T-helper 1 cell treated with Interleukin-12 subunit alpha and Interleukin-12 subunit beta and Interleukin-4 antibody, amounts not matched to agents 30 ng/mL and 1 ng/mL, for 36 hours (primary cell): ENCODE data around the gene KXD1. TPM values are rescaled to one million over a fixed set of nuclear protein-coding genes. Genes with fewer than 3 reads are reported as not detected.

Experiments
- intact Hi-C: fragments of 100-400 bp; cut with micrococcal nuclease; formaldehyde crosslinking; loops from one replicate; pipeline ENCODE4 v1.15.1; 2024
- total RNA-seq: library from RNA; stranded (reverse); gene quantifications from 2 replicates; pipeline ENCODE4 v1.2.3, GENCODE V29; 2022

Gene KXD1, protein sequence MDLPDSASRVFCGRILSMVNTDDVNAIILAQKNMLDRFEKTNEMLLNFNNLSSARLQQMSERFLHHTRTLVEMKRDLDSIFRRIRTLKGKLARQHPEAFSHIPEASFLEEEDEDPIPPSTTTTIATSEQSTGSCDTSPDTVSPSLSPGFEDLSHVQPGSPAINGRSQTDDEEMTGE
- 100.0 and 102 TPM in 2 replicates for total RNA-seq

- intact Hi-C loops: loop anchor here (1.0 kb wide), 6 partner anchors 13 to 362 kb away; partner anchors contain the start of genes COPE, DDX49, ELL and REX1BD
Measured at GRCh38 chr19:18557411-18558201, at the start of gene KXD1. Gene KXD1 (plus strand): TSS chr19:18557870. CDS start chr19:18562057, 4,187 bp downstream.

- intact Hi-C loops: no loop called here
Measured at GRCh38 chr19:18508585-18508984, 49.1 kb upstream of the KXD1 start.

- intact Hi-C loops: no loop called here
Measured at GRCh38 chr19:18510216-18510615, 47.5 kb upstream of the KXD1 start.

GRCh38 chr19:18513868-18514267, 43.8 kb upstream of the KXD1 start:
- intact Hi-C loops: no loop called here

DNA sequence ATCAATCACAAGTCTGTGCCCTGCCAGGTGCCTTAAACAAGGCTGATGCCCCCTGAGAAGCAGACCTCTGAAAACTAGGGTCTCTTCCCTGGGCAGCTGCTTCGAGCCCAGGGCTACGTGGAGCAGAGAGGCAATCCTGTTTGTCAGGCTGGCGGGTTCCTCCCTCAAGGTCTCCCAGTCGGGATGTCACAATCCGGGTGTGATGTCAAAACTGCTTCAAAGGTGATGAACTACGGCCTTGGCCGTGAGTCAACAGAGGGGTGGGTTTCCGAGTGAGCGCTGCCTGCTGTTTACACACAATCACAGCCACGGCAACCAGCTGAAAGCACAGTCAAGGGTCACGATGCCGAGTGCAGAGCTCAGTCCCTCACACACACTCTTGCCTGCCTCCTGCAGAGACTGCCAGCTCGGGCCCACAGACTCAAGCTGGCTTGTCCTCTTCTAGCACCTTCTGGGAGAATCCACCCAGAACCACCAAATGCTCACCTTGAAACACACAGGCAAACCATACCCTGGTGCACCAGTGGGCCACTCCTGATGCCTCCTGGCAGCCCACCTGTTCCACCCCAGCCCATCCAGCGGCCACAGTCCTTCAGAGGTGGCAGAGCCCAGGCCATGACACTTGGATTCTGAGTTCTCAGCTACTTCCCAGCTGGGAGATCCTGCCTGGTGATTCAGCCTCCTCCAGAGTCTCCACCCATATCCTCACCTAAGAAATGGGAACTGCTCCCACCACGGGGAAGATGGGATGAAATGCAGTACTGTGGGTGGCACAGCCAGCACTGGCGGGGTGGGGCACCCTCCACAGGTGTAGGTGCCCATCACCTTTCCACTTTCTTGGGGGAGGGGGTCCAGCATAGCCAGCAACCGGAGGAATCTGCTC, 42.6 kb upstream of the KXD1 start:
- intact Hi-C loops: no loop called here

- intact Hi-C loops: no loop called here
Measured at GRCh38 chr19:18515959-18516358, 41.7 kb upstream of the KXD1 start.

DNA sequence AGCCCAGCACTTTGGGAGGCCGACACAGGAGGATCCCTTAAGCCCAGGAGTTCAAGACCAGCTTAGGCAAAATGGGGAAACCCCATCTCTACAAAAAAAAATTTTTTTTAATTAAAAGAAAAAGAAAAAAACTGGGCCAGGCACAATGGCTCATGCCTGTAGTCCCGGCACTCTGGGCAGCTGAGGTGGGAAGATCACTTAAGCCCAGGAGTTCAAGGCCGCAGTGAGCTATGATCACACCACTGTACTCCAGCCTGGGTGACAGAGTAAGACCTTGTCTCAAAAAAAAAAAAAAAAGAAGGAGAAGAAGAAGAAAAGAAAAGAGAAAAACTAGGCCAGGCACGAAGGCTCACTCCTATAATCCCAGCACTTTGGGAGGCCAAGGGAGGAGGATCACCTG, 40.1 kb upstream of the KXD1 start:
- intact Hi-C loops: no loop called here

- intact Hi-C loops: no loop called here
Measured at GRCh38 chr19:18518639-18519038, 39.0 kb upstream of the KXD1 start.

- intact Hi-C loops: loop anchor here (1.0 to 5.0 kb wide), 3 partner anchors 51 to 1213 kb away; partner anchors contain the start of genes CRTC1, DDA1 and MRPL34
Measured at GRCh38 chr19:18519962-18520847, 37.5 kb upstream of the KXD1 start.

- intact Hi-C loops: loop anchor here (1.0 to 5.0 kb wide), 3 partner anchors 52 to 1214 kb away; partner anchors contain the start of genes CRTC1, DDA1 and MRPL34
Measured at GRCh38 chr19:18520848-18521691, 36.6 kb upstream of the KXD1 start.

- intact Hi-C loops: loop anchor here (1.0 to 5.0 kb wide), 19 partner anchors 23 to 1214 kb away; partner anchors contain the start of genes ARMC6, BORCS8, COPE and CRTC1
Measured at GRCh38 chr19:18521692-18522123, 36.0 kb upstream of the KXD1 start, which contains the start of gene ELL. Gene ELL (minus strand): TSS chr19:18522070. CDS start chr19:18522055, 15 bp downstream.

GRCh38 chr19:18522124-18522861, 35.4 kb upstream of the KXD1 start:
- intact Hi-C loops: loop anchor here (1.0 to 5.0 kb wide), 19 partner anchors 22 to 1215 kb away; partner anchors contain the start of genes ARMC6, BORCS8, COPE and CRTC1

DNA sequence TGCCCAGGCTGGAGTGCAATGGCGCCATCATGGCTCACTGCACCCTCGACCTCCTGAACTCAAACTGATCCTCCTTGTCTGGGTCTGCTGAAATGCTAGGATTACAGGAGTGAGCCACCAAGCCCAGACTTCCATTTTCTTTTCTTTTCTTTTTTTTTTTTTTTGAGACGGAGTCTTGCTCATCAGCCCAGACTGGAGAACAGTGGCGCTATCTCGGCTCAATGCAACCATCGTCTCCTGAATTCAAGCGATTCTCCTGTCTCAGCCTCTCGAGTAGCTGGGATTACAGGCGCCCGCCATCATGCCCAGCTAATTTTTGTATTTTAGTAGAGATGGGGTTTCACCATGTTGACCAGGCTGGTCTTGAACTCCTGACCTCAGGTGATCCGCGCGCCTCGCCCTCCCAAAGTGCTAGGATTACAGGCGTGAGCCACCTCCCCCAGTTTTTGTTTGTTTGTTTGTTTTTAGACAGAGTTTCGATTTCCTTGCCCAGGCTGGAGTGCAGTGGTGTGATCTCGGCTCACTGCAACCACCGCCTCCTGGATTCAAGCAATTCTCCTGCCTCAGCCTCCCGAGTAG, 34.7 kb upstream of the KXD1 start:
- intact Hi-C loops: loop anchor here (1.0 to 5.0 kb wide), 19 partner anchors 21 to 1216 kb away; partner anchors contain the start of genes ARMC6, BORCS8, COPE and CRTC1

DNA sequence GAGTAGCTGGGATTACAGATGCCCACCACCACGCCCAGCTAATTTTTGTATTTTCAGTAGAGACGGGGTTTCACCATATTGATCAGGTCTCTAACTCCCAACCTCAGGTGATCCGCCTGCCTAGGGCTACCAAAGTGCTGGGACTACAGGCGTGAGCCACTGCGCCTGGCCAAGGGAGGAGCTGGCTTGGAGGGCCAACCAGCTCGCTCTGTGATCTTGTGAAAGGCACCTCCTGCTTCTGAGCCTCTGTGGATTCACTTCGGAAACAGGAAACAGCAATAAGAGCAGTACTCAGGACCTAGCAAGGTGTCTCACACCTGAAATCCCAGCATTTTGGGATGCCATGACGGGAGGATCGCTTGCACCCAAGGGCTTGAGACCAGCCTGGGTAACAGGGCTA, 33.8 kb upstream of the KXD1 start:
- intact Hi-C loops: loop anchor here (2.0 to 5.0 kb wide), 3 partner anchors 45 to 1217 kb away; partner anchors contain the start of genes CRTC1, DDA1 and MRPL34

GRCh38 chr19:18526316-18526715, 31.4 kb upstream of the KXD1 start:
- intact Hi-C loops: no loop called here

DNA sequence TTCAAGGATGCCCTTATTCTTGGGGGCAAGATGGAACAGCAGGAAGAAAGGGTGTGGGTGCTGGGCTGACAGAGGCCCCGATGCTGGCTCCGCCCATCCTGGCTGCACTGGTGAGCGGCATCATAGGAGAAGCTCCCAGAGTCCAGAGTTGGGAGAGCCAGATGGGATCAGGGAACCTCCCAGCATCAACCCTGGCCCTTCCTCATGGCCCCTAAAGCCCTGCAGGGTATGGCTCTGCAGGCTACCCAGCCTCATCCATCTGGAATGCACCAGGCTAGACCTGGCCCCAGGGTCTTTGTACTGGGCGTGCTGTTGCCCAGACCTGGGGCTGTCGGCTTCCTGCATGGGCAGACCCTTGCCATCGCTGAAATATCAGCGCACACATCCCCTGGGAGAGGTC, 27.9 kb upstream of the KXD1 start:
- intact Hi-C loops: no loop called here

- intact Hi-C loops: no loop called here
Measured at GRCh38 chr19:18531485-18531884, 26.2 kb upstream of the KXD1 start.
